Breast epithelium (tissue), 3 donors: ENCODE results near the gene ZBTB24.

Source experiments
- CTCF ChIP-seq, 3 donors: fragments of 450-650 bp; IDR thresholded peaks; one replicate each; pipeline ENCODE4 v1.5.1; 2016 to 2017; ENCODE audit warnings: antibody characterized with exemption in 3 of 3, mild to moderate bottlenecking in 3 of 3, moderate library complexity in 3 of 3
- POLR2AphosphoS5 ChIP-seq, 3 donors: sonication (generic); formaldehyde crosslinking; IDR thresholded peaks; one replicate each; pipeline ENCODE4 v1.6.1; 2017; ENCODE audit warnings: antibody characterized with exemption in 3 of 3

DNA sequence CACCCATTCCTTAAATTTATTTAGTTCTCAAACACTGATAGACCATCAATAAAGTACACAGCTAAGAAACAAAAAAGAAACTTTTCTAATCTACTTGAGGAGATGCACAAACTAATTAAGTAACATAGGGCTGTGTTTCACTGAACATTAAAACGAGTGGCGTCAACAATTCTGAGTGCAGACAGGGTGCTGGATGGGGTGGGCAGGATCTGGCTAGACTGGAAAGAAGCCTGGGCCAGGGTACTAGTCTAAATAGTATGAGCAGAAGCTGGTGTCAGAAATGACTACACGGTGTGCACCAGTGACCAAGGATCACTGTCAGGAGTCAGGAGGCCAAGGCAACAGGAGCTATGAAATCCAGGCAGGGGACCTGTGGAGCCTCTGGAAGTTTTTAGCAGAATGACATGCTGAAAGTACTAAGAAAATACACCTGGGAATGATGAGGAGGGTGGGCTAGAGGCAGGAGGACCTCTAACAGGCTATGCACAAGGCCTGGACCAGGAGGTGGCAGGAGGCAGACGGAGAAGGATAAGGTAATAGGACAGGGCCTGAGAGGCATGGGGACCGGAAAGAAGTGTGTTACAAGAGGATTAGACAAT, 13.3 kb downstream of the ZBTB24 start:
- TF ChIP-seq CTCF (IDR thresholded peaks at IDR 0.05) (no peak), POLR2AphosphoS5 (IDR thresholded peaks at IDR 0.05) (no peak)
